DND-41 (cell line): ENCODE measurements around the gene FZD8.

ENCODE experiments used
- ATAC-seq: fragments of 200-7000 bp; cut with Tn5 transposase; 3 replicates; pipeline ENCODE4 v1.9.1; 2021; ENCODE audit warnings: low read depth; ENCODE audit not compliant: insufficient read depth
- DNase-seq: peaks from one replicate; pipeline ENCODE4 v3.0.0-alpha.2; 2020
- H2AFZ ChIP-seq: 2 replicates; pipeline ENCODE4 v1.6.0; 2012; ENCODE audit warnings: low read depth, low read length
- H3K27ac ChIP-seq: 2 replicates; pipeline ENCODE4 v1.5.1; 2012; ENCODE audit warnings: low read length, inconsistent platforms
- H3K27me3 ChIP-seq: fragments of 200-600 bp; sonication (generic); 2 replicates; pipeline ENCODE4 v1.6.0; 2012; ENCODE audit warnings: low read length, mild to moderate bottlenecking, inconsistent platforms; ENCODE audit not compliant: insufficient read depth, poor library complexity
- H3K36me3 ChIP-seq: 2 replicates; pipeline ENCODE4 v1.5.1; 2012; ENCODE audit warnings: low read length, inconsistent platforms; ENCODE audit not compliant: insufficient read depth
- H3K4me1 ChIP-seq: 2 replicates; pipeline ENCODE4 v1.5.1; 2012; ENCODE audit warnings: mild to moderate bottlenecking, low read length; ENCODE audit not compliant: insufficient read depth
- H3K4me2 ChIP-seq: 2 replicates; pipeline ENCODE4 v1.6.0; 2012; ENCODE audit warnings: mild to moderate bottlenecking, moderate library complexity, low read length, inconsistent platforms; ENCODE audit not compliant: insufficient read depth
- H3K4me3 ChIP-seq, 2 experiments: fragments of 200-600 bp in 1 of 2; shearing (Covaris generic) in 1 of 2; 2 replicates each; pipeline ENCODE4 v1.5.1; 2012 to 2016; ENCODE audit warnings: inconsistent platforms in 2 of 2, low read length in 2 of 2, mild to moderate bottlenecking in 2 of 2, low read depth in 1 of 2, moderate library complexity in 1 of 2
- H3K79me2 ChIP-seq: 2 replicates; pipeline ENCODE4 v1.6.0; 2012; ENCODE audit warnings: low read length, inconsistent platforms; ENCODE audit not compliant: insufficient read depth
- H3K9ac ChIP-seq: 2 replicates; pipeline ENCODE4 v1.6.0; 2012; ENCODE audit warnings: low read depth, mild to moderate bottlenecking, inconsistent platforms, low read length, moderate library complexity
- H3K9me3 ChIP-seq: 2 replicates; pipeline ENCODE4 v1.5.1; 2012; ENCODE audit warnings: low read length, moderate library complexity, mild to moderate bottlenecking, inconsistent platforms; ENCODE audit not compliant: insufficient read depth, severe bottlenecking
- H4K20me1 ChIP-seq: 2 replicates; pipeline ENCODE4 v1.6.0; 2012; ENCODE audit warnings: low read length; ENCODE audit not compliant: insufficient read depth
- CTCF ChIP-seq: IDR thresholded peaks from 2 replicates; pipeline ENCODE4 v1.5.1; 2012; ENCODE audit warnings: borderline replicate concordance, low read length, moderate library complexity, mild to moderate bottlenecking; ENCODE audit not compliant: poor library complexity, severe bottlenecking; ENCODE audit errors: extremely low read depth
- EZH2 ChIP-seq: IDR thresholded peaks from 3 replicates; pipeline ENCODE4 v1.6.1; 2012; ENCODE audit warnings: borderline replicate concordance, low read depth, mild to moderate bottlenecking, moderate library complexity, low read length, inconsistent platforms; ENCODE audit not compliant: severe bottlenecking

FZD8 gene

GRCh38 chr10:35633006-35633980, 8.8 kb downstream of the FZD8 start:
- H3K79me2 ChIP-seq = no peaks in the 10 kb centered on the region
- no peak overlapping the region for H3K27ac ChIP-seq
- no peak for TF ChIP-seq EZH2
- TF ChIP-seq CTCF = no peak
- DNase-seq (no peak), ATAC-seq (no peak)
- H3K27me3 ChIP-seq = no peaks in the 10 kb centered on the region
- H2AFZ ChIP-seq = no peak overlapping the region
- H3K9me3 ChIP-seq = no peaks in the 10 kb centered on the region
- no peak overlapping the region for H3K4me3 ChIP-seq
- no peaks in the 10 kb centered on the region for H4K20me1 ChIP-seq
- no peaks in the 10 kb centered on the region for H3K36me3 ChIP-seq
- no peak overlapping the region for H3K9ac ChIP-seq
- no peak overlapping the region for H3K4me2 ChIP-seq
- H3K4me1 ChIP-seq = no peaks in the 10 kb centered on the region

- H4K20me1 ChIP-seq = no peaks in the 10 kb centered on the region
- no peaks in the 10 kb centered on the region for H3K79me2 ChIP-seq
- no peak overlapping the region for H3K4me2 ChIP-seq
- H3K4me1 ChIP-seq = no peaks in the 10 kb centered on the region
- no peak overlapping the region for H3K4me3 ChIP-seq
- no peak for DNase-seq
- TF ChIP-seq EZH2 (no peak), CTCF (peak; percentile 18)
- H2AFZ ChIP-seq = no peak overlapping the region
- H3K9me3 ChIP-seq = no peaks in the 10 kb centered on the region
- H3K36me3 ChIP-seq = no peaks in the 10 kb centered on the region
- H3K9ac ChIP-seq = no peak overlapping the region
- no peaks in the 10 kb centered on the region for H3K27me3 ChIP-seq
- H3K27ac ChIP-seq = no peak overlapping the region
- no peak for ATAC-seq
Observed at GRCh38 chr10:35632027-35632426, 10.1 kb downstream of the FZD8 start.

- H3K4me3 ChIP-seq = no peak overlapping the region
- DNase-seq = no peak
- H3K9ac ChIP-seq = no peak overlapping the region
- no peak overlapping the region for H2AFZ ChIP-seq
- TF ChIP-seq EZH2 (no peak), CTCF (no peak)
- H3K36me3 ChIP-seq = no peaks in the 10 kb centered on the region
- H3K4me2 ChIP-seq = no peak overlapping the region
- H3K27me3 ChIP-seq = no peaks in the 10 kb centered on the region
- ATAC-seq = no peak
- H3K9me3 ChIP-seq = no peaks in the 10 kb centered on the region
- H4K20me1 ChIP-seq = no peaks in the 10 kb centered on the region
- H3K4me1 ChIP-seq = no peaks in the 10 kb centered on the region
- no peak overlapping the region for H3K27ac ChIP-seq
- H3K79me2 ChIP-seq = no peaks in the 10 kb centered on the region
Observed at GRCh38 chr10:35631404-35631803, 10.7 kb downstream of the FZD8 start.
